TTC549 (cell line): Measurements from ENCODE around the gene DCAF10.
"Not testable (repeated sequence)": the region's sequence is repeated elsewhere in the genome, so short reads cannot be mapped to it uniquely, and the experiment has no call there.

ENCODE experiments used
- FAIRE-seq: peaks from 2 replicates; lab custom pipeline; 2012; peaks lifted over from hg19 to GRCh38; lab: Jason Lieb, UNC

Gene DCAF10

DNA sequence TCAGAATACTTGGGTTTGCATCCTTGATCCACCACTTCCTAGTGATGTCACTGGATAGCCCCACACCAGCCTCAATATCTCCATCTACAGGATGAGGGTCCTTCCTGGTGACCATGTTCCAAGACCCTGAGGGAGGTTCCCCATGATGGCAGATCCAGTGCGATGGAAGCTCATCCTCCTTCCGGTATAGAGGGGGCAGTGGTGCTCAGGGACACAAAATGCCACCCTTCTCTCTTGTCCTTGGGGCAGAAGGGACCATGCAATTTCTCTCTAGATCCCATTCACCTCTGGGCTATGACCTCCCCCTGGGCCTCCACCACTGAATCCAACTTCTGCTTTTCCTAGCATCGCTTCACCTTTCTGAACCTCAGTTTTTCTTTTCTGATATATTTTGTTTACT, 108.7 kb downstream of the DCAF10 start:
- FAIRE-seq, result no peak

DNA sequence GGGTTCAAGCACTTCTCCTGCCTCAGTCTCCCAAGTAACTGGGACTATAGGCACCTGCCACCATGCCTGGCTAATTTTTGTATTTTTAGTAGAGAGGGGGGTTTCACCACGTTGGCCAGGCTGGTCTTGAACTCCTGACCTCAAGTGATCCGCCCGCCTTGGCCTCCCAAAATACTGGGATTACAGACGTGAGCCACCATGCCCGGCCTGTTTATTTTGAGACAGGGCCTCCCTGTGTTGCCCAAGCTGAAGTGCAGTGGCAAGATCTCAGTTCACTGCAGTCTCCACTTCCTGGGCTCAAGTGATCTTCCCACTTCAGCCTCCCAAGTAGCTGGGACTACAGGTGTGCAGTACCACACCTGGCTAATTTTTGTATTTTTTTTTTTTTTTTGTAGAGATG, 109.2 kb downstream of the DCAF10 start:
- not testable (repeated sequence) for FAIRE-seq

DNA sequence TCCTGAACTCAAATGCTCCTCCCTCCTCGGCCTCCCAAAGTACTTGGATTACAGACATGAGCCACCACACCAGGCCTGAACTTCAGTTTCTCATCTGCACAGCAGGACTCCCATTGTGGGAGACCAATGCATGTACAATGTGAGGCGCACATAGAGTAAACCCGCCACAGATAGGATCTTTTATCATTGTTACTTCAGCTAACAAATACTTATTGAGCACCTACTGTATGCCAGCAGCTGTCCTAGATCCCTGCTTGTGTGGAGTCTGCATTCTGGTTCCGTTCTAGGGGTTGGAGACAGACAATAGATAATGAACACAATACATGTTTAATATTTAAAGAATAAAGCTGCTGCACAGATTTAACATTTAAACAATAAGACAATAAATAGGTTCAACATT, 109.7 kb downstream of the DCAF10 start:
- FAIRE-seq, result no peak

DNA sequence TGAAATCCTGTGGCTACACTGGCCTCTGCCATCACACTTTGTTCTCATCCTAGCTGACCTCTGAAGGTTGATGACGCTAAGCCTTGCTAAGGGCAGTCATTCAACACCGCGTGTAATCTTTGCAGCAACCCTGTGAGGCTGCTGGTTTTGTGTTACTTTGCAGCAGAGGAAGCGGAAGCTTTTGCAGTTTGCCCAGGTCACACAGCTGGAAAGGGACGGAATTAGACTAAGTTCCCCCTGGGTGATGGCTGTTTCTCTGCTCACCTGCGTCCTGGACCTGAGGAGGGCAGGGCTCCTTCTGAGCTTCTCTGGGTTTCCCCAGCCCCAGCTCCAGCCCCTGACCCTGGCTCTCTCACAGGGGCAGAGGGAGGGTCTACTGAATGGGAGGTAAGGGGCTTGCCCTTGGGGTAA, 110.7 kb downstream of the DCAF10 start:
- no peak for FAIRE-seq

DNA sequence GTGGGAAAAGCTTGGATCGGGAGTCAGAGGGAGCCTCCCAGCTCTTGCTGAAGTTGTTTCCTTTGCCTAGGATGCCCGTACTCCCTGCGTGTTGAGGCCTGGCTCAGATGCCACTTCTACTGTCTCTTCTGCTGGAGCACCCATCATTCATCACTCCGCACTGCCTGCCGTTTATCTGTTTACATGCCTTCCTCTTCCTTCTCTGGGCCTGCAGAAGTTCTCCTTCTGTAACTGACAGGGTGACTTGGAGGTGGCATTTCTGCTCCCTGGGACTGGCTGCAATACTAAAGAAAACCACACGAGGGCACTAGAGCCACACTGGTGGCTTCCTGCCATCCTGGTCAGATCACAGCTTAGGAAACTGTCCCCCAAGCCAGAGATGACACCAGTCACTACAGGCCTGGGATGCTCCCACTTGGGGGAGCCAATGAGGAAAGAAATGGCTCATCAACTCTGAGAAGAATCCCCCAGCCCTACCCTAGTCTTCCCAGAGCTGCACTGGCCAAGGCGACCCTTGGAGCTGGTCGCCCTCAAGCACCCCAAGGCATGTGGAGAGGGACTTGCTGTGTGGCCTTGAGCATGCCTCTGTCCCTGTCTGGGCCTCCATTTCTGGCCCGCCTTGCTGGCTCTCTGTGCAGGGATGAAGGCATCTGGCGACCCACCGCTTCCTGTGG, 113.0 kb downstream of the DCAF10 start:
- peak; percentile 68 for FAIRE-seq

DNA sequence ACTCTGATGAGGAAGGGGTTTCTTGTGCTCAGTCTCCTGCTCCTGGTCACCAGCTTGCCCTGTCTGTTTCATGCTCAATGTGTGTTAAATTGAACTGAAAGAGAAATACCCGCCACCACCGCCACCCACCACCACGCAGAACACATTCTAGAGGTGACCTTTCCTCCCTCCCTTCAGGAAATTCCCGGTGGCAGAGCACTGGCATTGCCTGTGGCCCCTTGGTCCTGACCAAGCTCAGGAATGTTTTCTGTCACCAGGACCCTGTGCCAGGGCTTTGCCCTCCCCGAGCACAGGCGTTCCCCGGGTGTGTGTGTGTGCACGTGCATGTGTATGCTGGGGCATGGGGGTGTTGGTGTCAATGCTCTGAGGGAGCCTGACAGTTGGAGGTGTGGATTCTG, 113.6 kb downstream of the DCAF10 start:
- FAIRE-seq, result no peak

DNA sequence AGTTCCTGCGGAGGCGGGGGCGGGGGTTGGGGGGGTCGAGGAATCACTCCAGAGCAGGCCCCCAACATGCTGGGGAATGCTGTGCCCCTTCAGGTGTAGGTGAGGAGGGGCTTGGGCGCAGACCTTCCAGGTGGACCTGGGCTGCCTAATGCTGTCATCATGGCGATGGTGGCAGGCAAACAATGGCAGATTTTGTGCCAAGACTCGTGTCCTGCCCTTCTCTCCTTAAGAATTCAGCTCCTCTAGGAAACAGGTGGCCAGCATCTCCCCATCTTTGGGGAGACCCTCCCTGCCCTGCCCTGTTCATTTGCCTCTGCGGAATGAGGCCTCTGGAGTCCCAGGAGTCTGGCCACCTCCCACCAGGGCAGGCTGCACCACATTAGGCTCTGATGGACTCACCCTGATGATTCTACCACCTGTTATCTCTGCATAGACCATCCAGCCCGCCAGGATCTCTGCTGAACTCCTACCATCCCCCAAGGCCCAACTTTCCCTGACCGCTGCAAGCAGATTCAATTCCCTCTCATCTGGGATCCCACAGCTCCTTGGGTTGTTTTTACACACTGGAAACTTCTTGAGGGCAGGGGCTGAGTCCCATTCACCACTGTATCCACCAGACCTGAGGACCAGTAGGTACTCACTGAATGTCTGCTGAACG, 114.2 kb downstream of the DCAF10 start:
- FAIRE-seq, result no peak

DNA sequence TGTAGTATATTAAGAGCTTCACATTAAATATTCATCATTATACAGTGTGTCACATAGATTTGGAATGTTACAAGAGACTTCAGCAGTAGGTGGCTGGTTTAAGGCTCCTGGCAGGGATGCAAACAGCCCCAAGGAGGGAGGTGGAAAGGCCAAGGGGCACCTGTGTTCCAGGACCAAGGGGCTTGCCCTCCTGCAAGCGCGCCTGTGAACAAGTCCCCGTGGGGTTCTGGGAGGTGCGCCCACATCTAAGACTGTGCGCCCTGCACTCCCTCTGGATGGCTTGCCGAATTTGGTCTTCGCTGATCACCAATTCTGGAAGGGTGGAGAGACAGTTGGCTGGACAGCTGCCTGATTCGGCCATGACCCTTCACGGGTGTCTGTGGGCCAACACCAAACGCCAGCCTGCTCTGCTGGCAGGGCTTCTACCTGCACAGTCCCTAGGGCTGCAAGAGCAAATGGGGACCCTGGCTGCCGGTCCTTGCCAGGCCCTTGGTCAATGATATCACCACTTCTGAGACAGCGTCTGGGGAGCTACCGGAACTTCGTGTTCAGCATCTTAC, 115.4 kb downstream of the DCAF10 start:
- FAIRE-seq, result no peak

DNA sequence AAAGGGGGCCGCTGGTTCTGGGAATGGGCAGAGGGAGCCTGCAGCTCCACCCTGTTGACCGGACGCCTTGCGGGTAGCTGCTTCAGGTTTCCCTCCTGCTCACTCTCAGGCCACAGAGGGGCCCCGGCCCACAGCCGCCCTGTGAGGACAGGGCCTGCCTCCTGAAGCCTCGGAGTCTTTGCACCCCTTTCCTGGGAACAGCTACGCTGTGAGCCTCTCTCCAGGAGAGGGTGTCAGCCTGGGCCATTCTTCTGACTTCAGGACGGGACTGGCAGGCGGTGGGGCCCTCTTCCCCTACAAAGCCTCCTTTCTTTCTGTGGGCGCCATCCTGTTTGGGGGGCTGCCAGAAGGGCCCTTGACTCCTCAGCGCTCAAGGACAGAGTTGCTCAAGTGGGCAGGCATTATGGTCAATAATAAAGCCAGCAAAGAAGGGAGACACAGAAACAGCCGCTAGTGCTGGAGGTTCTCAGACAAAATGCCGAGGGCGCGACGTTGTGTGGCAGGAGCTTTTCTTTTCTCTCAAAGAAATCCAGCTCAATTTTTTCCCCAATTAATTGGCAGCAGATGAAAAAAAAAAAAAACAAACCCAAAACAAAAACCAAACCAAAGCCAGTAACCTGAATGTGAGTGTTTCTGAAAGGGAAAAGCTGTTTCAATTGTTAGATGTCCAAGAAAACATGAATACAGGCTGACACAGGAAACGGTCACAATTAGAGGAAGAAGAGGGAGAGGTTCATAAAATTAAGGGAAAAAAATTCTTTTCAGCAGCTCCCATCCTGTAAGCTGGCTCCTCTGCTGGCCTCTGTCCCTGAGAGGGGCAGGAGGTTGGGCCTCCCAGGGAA, 116.1 kb downstream of the DCAF10 start:
- FAIRE-seq, result no peak
